NAMALWA (cell line): ENCODE results near the gene PTPRT.

Experiments
- DNase-seq: peaks from one replicate; pipeline ENCODE4 v3.0.0-alpha.2; 2015; ENCODE audit warnings: low spot score

PTPRT gene

DNA sequence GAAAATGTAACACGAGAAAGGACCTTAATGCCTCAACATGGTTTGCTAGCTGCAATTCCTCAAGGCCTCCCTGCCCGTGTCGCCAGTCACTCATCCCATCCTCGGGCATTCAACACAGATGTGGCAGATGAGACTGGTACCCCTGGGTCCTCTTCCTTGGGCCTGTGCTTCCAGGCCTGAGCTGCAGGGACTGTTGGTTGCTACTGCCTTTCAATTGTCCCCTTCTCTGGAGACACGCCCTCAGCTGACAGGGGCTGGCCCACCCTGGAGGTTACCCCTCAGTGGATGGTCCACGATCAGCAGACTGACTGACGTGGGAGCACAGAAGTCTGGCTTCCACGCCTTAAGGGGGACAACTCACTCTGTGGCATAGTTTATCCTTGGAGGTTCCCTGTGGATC lies 1076.5 kb downstream of the PTPRT start:
- DNase-seq: no peak

- DNase-seq: no peak
Measured at GRCh38 chr20:42112161-42112560, 1077.5 kb downstream of the PTPRT start.

GRCh38 chr20:42111349-42111748 lies 1078.4 kb downstream of the PTPRT start:
- DNase-seq: no peak

- DNase-seq: no peak
Measured at GRCh38 chr20:42110301-42110700, 1079.4 kb downstream of the PTPRT start.

DNA sequence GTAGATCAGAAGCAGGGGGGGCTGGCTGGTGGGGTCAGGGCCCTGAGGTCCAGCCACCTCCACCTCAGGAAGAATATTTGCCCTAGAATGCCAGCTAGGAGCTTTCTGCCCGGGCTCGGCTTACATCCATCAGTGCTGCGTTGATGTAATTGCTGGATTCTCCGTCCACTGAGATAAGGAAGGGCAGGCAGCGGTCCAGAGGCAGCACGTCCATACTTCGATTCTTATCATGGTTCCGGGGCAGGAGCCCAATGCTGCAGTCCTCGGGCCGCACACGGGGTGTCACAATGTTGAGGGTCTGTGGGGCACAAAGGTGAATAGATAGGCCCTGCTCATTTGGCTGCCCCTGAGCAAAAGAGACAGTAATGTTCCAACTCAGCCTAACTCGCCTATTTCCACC lies 1087.7 kb downstream of the PTPRT start:
- no peak for DNase-seq

DNA sequence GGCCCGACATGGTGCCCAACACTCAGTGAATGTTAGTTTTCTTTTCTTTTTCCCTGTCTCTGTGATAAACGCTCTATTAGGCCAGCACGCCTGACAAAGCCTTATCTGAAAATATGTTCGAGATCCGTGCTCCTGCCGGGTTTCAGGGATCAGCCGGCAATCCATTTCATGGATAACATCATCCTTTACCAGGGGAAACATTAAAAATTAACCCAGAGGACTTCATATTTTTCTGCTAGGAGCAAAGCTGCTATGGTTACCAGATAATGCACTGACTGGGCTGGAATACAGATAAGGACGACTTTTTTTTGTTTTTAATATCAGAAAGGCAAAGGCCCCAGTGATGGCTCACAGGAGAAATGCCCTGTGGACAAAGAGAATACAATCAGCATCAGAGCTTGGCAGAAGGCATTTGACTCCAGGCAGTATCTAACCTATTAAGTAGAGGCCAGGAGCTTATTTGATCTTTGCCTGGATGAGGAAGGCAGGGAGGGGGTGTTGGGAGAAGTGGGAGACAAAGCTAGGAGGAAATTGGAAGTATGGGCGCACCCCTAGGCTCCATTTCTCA lies 1089.5 kb downstream of the PTPRT start:
- no peak for DNase-seq

- DNase-seq: no peak
Measured at GRCh38 chr20:42099101-42099500, 1090.6 kb downstream of the PTPRT start.

DNA sequence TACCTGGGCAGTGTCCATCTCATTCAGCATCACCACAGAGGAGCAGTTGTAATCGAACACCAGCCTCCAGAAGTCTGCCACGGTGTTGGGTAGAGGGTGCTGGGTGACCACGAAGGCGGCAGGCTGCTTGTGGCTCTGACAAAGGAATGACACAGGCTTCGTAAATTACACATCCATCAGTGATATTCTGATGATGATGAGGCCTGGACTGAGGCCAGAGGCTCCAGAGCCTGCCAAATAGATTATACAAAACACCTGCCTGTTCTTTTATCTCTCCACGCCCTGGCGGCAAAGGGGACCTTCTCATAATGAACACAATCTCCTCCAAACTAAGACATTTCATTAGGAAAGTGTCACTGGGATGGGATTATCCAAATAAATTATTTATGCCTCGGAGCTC lies 1091.3 kb downstream of the PTPRT start:
- DNase-seq: no peak

- no peak for DNase-seq
Measured at GRCh38 chr20:42097741-42098140, 1092.0 kb downstream of the PTPRT start.

DNA sequence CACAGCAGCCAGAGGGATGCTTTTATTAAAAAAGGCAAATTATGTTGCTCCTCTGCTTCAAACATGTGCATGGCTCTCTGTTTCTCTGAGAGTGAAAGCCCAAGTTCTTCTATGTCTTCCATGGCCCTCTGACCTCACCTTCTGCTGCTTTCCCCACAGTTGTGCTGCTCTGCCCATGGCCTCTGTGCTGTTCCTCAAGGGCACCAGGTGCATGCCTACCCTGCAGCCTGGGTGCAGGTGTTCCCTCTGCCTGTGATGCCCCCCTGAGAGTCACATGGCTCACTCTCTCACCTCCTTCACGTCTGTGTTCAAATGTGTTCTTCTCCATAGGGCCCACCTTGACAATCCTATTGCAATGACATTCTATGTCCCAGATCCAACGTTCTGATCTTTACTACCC lies 1094.5 kb downstream of the PTPRT start:
- no peak for DNase-seq

- DNase-seq: no peak
Measured at GRCh38 chr20:42093542-42094440, 1095.9 kb downstream of the PTPRT start.

GRCh38 chr20:42093041-42093440 lies 1096.7 kb downstream of the PTPRT start:
- DNase-seq: no peak

GRCh38 chr20:42085366-42085765 lies 1104.3 kb downstream of the PTPRT start:
- no peak for DNase-seq

DNA sequence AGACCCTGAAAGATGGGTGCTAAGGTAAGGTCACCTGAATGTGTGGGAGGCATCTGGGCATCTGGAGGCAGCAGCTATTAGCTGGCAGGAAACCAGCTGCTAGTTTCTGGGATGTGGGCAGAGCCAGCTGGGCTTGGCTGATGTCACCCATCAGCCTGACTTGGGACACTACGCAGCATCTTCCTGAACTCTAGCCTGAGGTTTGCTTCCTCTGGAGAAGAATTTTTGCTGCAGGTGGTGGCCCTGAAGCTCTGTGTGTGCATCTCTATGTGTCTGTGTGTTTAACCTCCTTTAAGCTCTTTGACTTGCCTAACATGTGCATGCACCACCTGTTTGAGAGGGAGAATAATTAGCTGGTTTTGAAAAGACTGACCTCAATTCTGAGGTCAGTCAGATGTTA lies 1106.4 kb downstream of the PTPRT start:
- no peak for DNase-seq

GRCh38 chr20:42082611-42083010 lies 1107.1 kb downstream of the PTPRT start:
- no peak for DNase-seq

DNA sequence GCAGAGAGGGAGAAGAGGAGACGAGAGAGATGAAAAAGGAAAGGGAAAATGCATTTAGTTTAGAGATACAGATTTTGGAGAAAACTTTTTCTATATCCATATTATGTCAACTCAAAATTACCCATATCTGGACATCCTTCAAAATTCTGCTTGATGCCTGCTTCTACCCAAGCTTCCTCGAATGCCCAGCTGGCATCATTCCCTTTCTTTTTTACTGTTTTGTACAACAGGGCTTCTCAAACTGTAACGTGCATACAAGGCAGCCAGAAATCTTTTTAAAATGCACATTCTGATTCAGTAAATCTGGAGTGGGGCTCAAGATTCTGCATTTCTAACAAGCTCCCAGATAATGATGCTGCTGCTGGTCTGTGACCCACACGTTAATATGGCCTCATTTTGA lies 1108.8 kb downstream of the PTPRT start:
- DNase-seq: no peak

- DNase-seq: no peak
Measured at GRCh38 chr20:42074944-42075343, 1114.8 kb downstream of the PTPRT start.

DNA sequence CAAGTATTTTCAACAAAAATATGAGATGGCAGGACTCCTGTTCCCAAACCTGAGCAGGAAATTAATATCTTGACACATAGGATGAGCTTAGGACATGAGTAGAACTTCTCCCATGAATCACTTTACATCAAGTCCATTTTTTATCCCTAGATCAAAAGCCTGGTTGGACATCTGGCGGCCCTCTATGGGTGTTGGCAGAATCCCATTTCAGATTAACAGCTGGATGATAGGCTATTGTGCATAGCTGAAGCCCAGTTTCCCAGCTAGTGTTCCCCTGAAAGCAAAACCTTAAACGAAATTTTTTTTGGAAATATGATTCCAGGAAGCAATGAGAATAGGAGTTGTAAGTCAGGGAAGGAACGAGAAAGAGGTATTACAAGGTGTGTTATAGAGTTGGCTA lies 1122.1 kb downstream of the PTPRT start:
- no peak for DNase-seq

DNA sequence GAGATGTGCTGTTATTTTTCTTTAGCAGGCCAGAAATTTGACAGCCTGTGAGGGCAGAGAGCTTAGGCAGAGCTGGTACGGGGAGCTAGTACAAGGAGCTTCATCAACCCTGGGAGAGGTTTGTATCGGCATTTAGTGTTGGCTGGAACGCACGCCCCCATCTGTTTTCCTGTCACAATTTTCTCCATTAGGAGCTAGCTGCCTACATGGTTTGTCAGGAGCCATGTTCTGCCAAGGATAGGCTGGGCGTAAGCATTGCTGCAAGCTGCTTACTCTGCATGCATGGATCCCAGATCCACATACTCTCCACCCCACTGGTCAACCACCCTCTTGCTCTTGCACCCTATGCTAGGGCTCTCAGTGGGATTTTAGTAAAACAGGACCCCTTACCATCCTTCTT lies 1122.5 kb downstream of the PTPRT start:
- DNase-seq: no peak

GRCh38 chr20:42063141-42063540 lies 1126.6 kb downstream of the PTPRT start:
- DNase-seq: no peak

- no peak for DNase-seq
Measured at GRCh38 chr20:42053350-42053749, 1136.4 kb downstream of the PTPRT start.

GRCh38 chr20:42051921-42052320 lies 1137.8 kb downstream of the PTPRT start:
- no peak for DNase-seq

GRCh38 chr20:42046371-42047085 lies 1143.2 kb downstream of the PTPRT start:
- DNase-seq: no peak
